HCT116 (cell line): ENCODE data around the gene ADD1. TPM values are rescaled to one million over a fixed set of nuclear protein-coding genes. Genes with fewer than 3 reads are reported as not detected.

ENCODE experiments used
- ATAC-seq: fragments of 200-7000 bp; cut with Tn5 transposase; 2 replicates; pipeline ENCODE4 v1.9.1; 2020; ENCODE audit warnings: mild to moderate bottlenecking, moderate library complexity
- BruUV-seq: library from RNA; stranded (reverse); fragments of 400-500 nt; replicated peaks from 2 replicates; lab custom pipeline; 2021; lab: Mats Ljungman, UMichigan
- CTCF ChIA-PET: fragments of 300-600 bp; sonication (Branson Sonifier 250); formaldehyde crosslinking; loops from one replicate; lab custom pipeline; 2021; ENCODE audit warnings: antibody characterized with exemption; lab: Charles Lee
- POLR2A ChIA-PET: fragments of 300-600, 350-600 bp; sonication (Branson Sonifier 250); formaldehyde crosslinking; loops from one replicate; lab custom pipeline; 2021; ENCODE audit warnings: antibody characterized with exemption; lab: Charles Lee
- RAD21 ChIA-PET, 2 experiments: fragments of 300-600 bp; sonication (Branson Sonifier 250); formaldehyde crosslinking; loops; one replicate each; lab custom pipeline; 2023; ENCODE audit warnings: low total read pairs in 2 of 2; ENCODE audit not compliant: uncharacterized antibody in 2 of 2, unreplicated experiment in 2 of 2, low non-redundant PET in 1 of 2; lab: Charles Lee
- DNase-seq: peaks from one replicate; pipeline ENCODE4 v3.0.0-alpha.2; 2010; ENCODE audit warnings: low read depth, low spot score
- H2AFZ ChIP-seq: fragments of 200-600 bp; shearing (Covaris generic), sonication (generic); 2 replicates; pipeline ENCODE4 v1.6.1; 2017; ENCODE audit warnings: low read depth, mixed run types, mixed read lengths, antibody characterized with exemption, low read length; ENCODE audit not compliant: poor library complexity, severe bottlenecking
- H3K27ac ChIP-seq: 2 replicates; pipeline ENCODE4 v1.5.1; 2012; ENCODE audit warnings: low read depth, low read length
- H3K27me3 ChIP-seq: fragments of 200-600 bp; sonication (generic); 2 replicates; pipeline ENCODE4 v1.6.1; 2016; ENCODE audit warnings: mixed run types, low read length, mixed read lengths; ENCODE audit not compliant: insufficient read depth
- H3K36me3 ChIP-seq, 2 experiments: fragments of 200-500 bp in 1 of 2; fragments of 200-600 bp in 1 of 2; sonication (Bioruptor generic) in 1 of 2; sonication (generic) in 1 of 2; 2 replicates each; pipeline versions ENCODE4 v1.5.1 to v1.6.1; 2014 to 2016; ENCODE audit warnings: low read length in 2 of 2, inconsistent platforms in 1 of 2, mixed read lengths in 1 of 2, mixed run types in 1 of 2; ENCODE audit not compliant: insufficient read depth in 2 of 2, control insufficient read depth in 1 of 2
- H3K4me1 ChIP-seq, 2 experiments: fragments of 200-600 bp in 1 of 2; sonication (generic) in 1 of 2; 2 replicates each; pipeline versions ENCODE4 v1.5.1 to v1.6.1; 2012 to 2017; ENCODE audit warnings: low read length in 2 of 2, inconsistent platforms in 1 of 2, mild to moderate bottlenecking in 1 of 2, mixed read lengths in 1 of 2, mixed run types in 1 of 2, moderate library complexity in 1 of 2; ENCODE audit not compliant: insufficient read depth in 2 of 2, control insufficient read depth in 1 of 2
- H3K4me2 ChIP-seq: fragments of 200-600 bp; sonication (generic); 2 replicates; pipeline ENCODE4 v1.6.1; 2017; ENCODE audit warnings: mixed run types, low read length, mixed read lengths
- H3K4me3 ChIP-seq, 2 experiments: fragments of 200-600 bp in 1 of 2; sonication (generic) in 1 of 2; replicated peaks in 1 of 2; 2 replicates each; pipeline ENCODE4 v1.5.1; 2011 to 2016; ENCODE audit warnings: low read length in 2 of 2, control low read depth in 1 of 2, low read depth in 1 of 2, mild to moderate bottlenecking in 1 of 2, mixed read lengths in 1 of 2, mixed run types in 1 of 2
- H3K79me2 ChIP-seq: fragments of 200-600 bp; sonication (generic); 2 replicates; pipeline ENCODE4 v1.6.1; 2017; ENCODE audit warnings: mild to moderate bottlenecking, mixed run types, low read length, moderate library complexity, mixed read lengths; ENCODE audit not compliant: insufficient read depth
- H3K9ac ChIP-seq: fragments of 200-600 bp; sonication (generic); 2 replicates; pipeline ENCODE4 v1.6.1; 2016; ENCODE audit warnings: low read length, mixed read lengths
- H3K9me2 ChIP-seq: fragments of 200-600 bp; sonication (generic), shearing (Covaris generic); 2 replicates; pipeline ENCODE4 v1.6.1; 2017; ENCODE audit warnings: mixed run types, mild to moderate bottlenecking, moderate library complexity; ENCODE audit not compliant: insufficient read depth
- H3K9me3 ChIP-seq, 2 experiments: fragments of 200-500 bp in 1 of 2; fragments of 200-600 bp in 1 of 2; sonication (Bioruptor generic) in 1 of 2; sonication (generic) in 1 of 2; 2 replicates each; pipeline ENCODE4 v1.6.1; 2014 to 2017; ENCODE audit warnings: low read length in 2 of 2, mixed read lengths in 2 of 2, inconsistent platforms in 1 of 2, low read depth in 1 of 2, mild to moderate bottlenecking in 1 of 2, mixed run types in 1 of 2, moderate library complexity in 1 of 2; ENCODE audit not compliant: control insufficient read depth in 1 of 2, insufficient read depth in 1 of 2
- H4K20me1 ChIP-seq: fragments of 200-600 bp; sonication (generic), shearing (Covaris generic); 2 replicates; pipeline ENCODE4 v1.6.1; 2017; ENCODE audit warnings: mixed run types, mild to moderate bottlenecking, moderate library complexity; ENCODE audit not compliant: insufficient read depth
- CBX3 ChIP-seq: IDR thresholded peaks from 2 replicates; pipeline ENCODE4 v1.6.1; 2012; ENCODE audit warnings: low read depth
- CEBPB ChIP-seq: IDR thresholded peaks from 2 replicates; pipeline ENCODE4 v1.6.1; 2012; ENCODE audit warnings: low read depth
- CTCF ChIP-seq, 3 experiments: fragments of 200-600 bp in 1 of 3; sonication (generic) in 1 of 3; IDR thresholded peaks in 2 of 3; conservative IDR thresholded peaks in 1 of 3; 2 replicates each; pipeline ENCODE4 v1.5.1; 2012 to 2017; ENCODE audit warnings: low read depth in 2 of 3, low read length in 2 of 3, antibody characterized with exemption in 1 of 3, borderline replicate concordance in 1 of 3, control low read depth in 1 of 3, mild to moderate bottlenecking in 1 of 3, mixed read lengths in 1 of 3, mixed run types in 1 of 3, moderate library complexity in 1 of 3; ENCODE audit not compliant: insufficient read depth in 1 of 3
- EGR1 ChIP-seq: IDR thresholded peaks from 2 replicates; pipeline ENCODE4 v1.6.1; 2012; ENCODE audit warnings: low read depth
- ELF1 ChIP-seq: IDR thresholded peaks from 2 replicates; pipeline ENCODE4 v1.6.1; 2012; ENCODE audit warnings: low read depth, borderline replicate concordance
- FOSL1 ChIP-seq: IDR thresholded peaks from 2 replicates; pipeline ENCODE4 v1.6.1; 2012; ENCODE audit warnings: low read depth
- POLR2A ChIP-seq: IDR thresholded peaks from 2 replicates; pipeline ENCODE4 v1.7.0; 2011; ENCODE audit warnings: borderline replicate concordance; ENCODE audit not compliant: insufficient read depth, insufficient read length; ENCODE audit errors: extremely low read depth
- POLR2AphosphoS5 ChIP-seq: IDR thresholded peaks from 2 replicates; pipeline ENCODE4 v1.6.1; 2011; ENCODE audit warnings: mild to moderate bottlenecking, low read depth, low read length, moderate library complexity
- REST ChIP-seq: IDR thresholded peaks from 2 replicates; pipeline ENCODE4 v1.6.1; 2012; ENCODE audit warnings: low read depth
- SIN3A ChIP-seq: IDR thresholded peaks from 2 replicates; pipeline ENCODE4 v1.6.1; 2012; ENCODE audit warnings: low read depth
- TCF7L2 ChIP-seq: IDR thresholded peaks from 2 replicates; pipeline ENCODE4 v1.7.0; 2011; ENCODE audit warnings: borderline replicate concordance, inconsistent platforms; ENCODE audit not compliant: insufficient read depth, insufficient read length; ENCODE audit errors: extremely low read depth
- YY1 ChIP-seq: IDR thresholded peaks from 2 replicates; pipeline ENCODE4 v1.6.1; 2011; ENCODE audit warnings: low read length, low read depth, moderate library complexity, mild to moderate bottlenecking; ENCODE audit not compliant: insufficient replicate concordance; ENCODE audit errors: extremely low read depth
- ZBTB33 ChIP-seq: IDR thresholded peaks from 2 replicates; pipeline ENCODE4 v1.6.1; 2011; ENCODE audit warnings: mild to moderate bottlenecking, low read length, moderate library complexity; ENCODE audit not compliant: insufficient replicate concordance; ENCODE audit errors: extremely low read depth
- ZFX ChIP-seq: fragments of 450-650 bp; IDR thresholded peaks from 2 replicates; pipeline ENCODE4 v1.6.1; 2017
- ZNF274 ChIP-seq: fragments of 200-500 bp; sonication (Bioruptor generic); IDR thresholded peaks from 2 replicates; pipeline ENCODE4 v1.6.1; 2014; ENCODE audit warnings: mild to moderate bottlenecking, low read depth, low read length, inconsistent platforms
- intact Hi-C: fragments of 100-400 bp; cut with micrococcal nuclease; formaldehyde crosslinking; loops from 2 replicates; pipeline ENCODE4 v1.10.0; 2022
- total RNA-seq: library from RNA; stranded (reverse); gene quantifications from one replicate; pipeline ENCODE4 v1.2.1, GENCODE V29; 2021; ENCODE audit not compliant: unreplicated experiment

The ADD1 gene
- total RNA-seq, 1 experiment from 2014 or later: 139 TPM

DNA sequence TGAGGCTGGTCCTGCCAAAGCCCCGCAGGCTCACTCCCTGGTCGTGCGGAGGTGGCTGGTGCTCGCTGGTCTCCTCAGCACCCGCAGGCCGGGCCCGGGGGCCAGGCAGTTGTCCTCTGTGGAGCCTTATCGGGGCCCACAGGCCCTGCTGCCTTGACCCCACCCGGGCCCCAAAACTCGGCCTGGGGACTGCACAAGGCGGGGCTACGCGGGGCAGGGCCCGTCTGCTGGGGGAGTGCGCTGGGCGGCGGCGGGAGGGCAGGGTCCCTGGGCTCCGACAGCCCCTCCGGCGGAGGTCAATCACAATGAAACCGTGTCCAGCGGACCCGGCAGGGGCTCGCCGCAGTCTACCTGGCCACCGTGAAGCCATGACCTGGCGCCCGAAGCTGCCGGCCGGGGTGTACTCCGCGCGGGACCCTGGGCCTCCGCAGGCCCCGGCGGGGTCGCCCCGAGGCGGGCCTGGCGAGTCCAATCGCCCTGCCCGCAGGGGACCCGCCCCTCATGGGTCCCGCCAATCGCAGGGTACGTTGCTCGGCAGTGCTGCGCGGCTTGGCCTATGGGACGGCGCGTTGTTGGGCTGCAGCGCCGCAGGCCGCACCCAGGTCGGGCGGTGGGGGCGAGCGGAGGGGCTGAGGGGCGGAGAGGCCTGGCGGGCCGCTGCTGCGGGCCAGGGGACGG is at the start of gene ADD1 (continued):
- TF ChIP-seq ZFX (peak; percentile 94), EGR1 (no peak), CEBPB (no peak), SIN3A (no peak; the same call in 1 of the 2 replicates)

DNA sequence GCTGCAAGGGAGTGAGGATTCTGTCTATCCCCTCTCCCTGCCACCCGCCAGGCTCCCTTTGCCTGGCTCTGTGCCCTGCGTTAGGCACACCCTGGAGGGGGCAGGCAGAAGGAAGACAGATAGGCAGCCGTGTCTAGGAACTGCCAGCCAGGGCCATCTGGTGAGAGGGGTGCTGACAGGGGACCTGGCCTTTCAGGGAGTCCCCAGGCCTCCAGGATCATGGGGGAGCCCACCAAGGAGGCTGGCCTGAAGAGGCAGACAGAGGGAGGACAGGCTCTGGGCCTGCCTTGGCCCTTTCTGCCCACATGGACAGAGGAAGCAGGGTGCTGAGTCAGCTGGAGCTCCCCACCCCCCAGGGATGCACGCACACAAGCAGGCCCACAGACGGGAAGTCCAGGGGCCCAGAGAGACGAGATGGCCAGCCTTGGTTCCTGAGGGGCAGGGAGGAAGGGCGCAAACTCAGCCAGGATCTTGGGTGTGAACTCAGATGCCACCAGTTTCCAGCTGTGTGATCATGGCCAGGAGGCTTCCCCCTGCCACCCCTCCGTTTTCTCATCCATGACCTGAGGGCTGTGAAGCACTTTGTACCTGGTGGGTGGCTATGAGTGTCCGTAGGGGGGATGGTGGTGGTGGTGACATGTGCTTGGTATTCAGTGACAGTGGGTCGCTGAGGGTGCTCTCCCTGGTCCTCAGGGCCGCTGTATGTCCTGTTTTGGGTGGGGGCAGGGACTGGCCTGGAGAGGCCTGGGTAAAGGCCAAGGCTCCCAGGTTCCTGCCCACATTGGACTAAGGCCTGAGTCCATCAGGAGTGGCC is 49.0 kb upstream of the ADD1 start:
- Histone ChIP-seq H3K4me3 (peak overlapping the region in 1 of 2 experiments; percentile 53; a peak in 1 of 4 replicates), H3K9me2 (no peaks in the 10 kb centered on the region), H3K36me3 (no peaks in the 10 kb centered on the region), H3K27ac (peak overlapping the region; percentile 12; the same call in 1 of the 2 replicates), H4K20me1 (no peaks in the 10 kb centered on the region), H3K9me3 (no peaks in the 10 kb centered on the region), H2AFZ (no peak overlapping the region), H3K4me1 (peaks cover 43 to 65% of the 10 kb centered on the region in 2 experiments), H3K27me3 (no peaks in the 10 kb centered on the region), H3K4me2 (peak overlapping the region; percentile 88), H3K9ac (no peak overlapping the region), H3K79me2 (no peaks in the 10 kb centered on the region)
- RAD21 ChIA-PET: no interaction called here
- ATAC-seq (no peak), DNase-seq (no peak)
- POLR2A ChIA-PET: no interaction called here
- BruUV-seq: no TSS peak
- TF ChIP-seq CEBPB (no peak), ZBTB33 (no peak), FOSL1 (no peak), ELF1 (no peak), CTCF (IDR thresholded peaks at IDR 0.05 in 2 of 3, conservative IDR thresholded peaks at IDR 0.05 in 1 of 3; ENCODE audit: borderline replicate concordance in 1 of 3, insufficient read depth in 1 of 3, low read depth in 2 of 3, low read length in 2 of 3) (no peak), POLR2A (no peak), YY1 (no peak), ZNF274 (no peak), REST (no peak), EGR1 (no peak), POLR2AphosphoS5 (no peak), TCF7L2 (no peak), SIN3A (no peak), CBX3 (no peak)
- intact Hi-C loops: no loop called here
- CTCF ChIA-PET: no interaction called here
